NB4 (cell line): ENCODE results near the gene ADRA2A.

Experiments
- CTCF ChIP-seq: IDR thresholded peaks from one replicate; pipeline ENCODE4 v1.5.1; 2012; ENCODE audit warnings: low read depth, low read length
- MAX ChIP-seq: IDR thresholded peaks from 2 replicates; pipeline ENCODE4 v1.6.1; 2011; ENCODE audit warnings: low read depth, low read length
- MYC ChIP-seq: IDR thresholded peaks from 2 replicates; pipeline ENCODE4 v1.6.1; 2011; ENCODE audit warnings: low read depth, low read length
- POLR2A ChIP-seq: IDR thresholded peaks from 2 replicates; pipeline ENCODE4 v1.6.1; 2011; ENCODE audit warnings: mild to moderate bottlenecking; ENCODE audit not compliant: insufficient read length; ENCODE audit errors: extremely low read depth

GRCh38 chr10:111077479-111077784, 603 bp downstream of the ADRA2A start:
- TF ChIP-seq CTCF: no peak
- TF ChIP-seq MYC: no peak
- TF ChIP-seq MAX: no peak
- TF ChIP-seq POLR2A: no peak
